Measurements from ENCODE around the gene IER5.

Gene IER5

GRCh38 chr1:181135815-181136737 lies 47.6 kb downstream of the IER5 start:
- DNase-seq = no peak

GRCh38 chr1:181136738-181137122 lies 48.2 kb downstream of the IER5 start:
- DNase-seq = no peak

- DNase-seq = no peak
Measured at GRCh38 chr1:181137217-181137743, 48.8 kb downstream of the IER5 start.

- no peak for DNase-seq
Measured at GRCh38 chr1:181139631-181140061, 51.1 kb downstream of the IER5 start.

- DNase-seq = peak; percentile 63
Measured at GRCh38 chr1:181140398-181140797, 51.9 kb downstream of the IER5 start.

GRCh38 chr1:181140891-181141290 lies 52.4 kb downstream of the IER5 start:
- DNase-seq = no peak

GRCh38 chr1:181141431-181141910 lies 53.0 kb downstream of the IER5 start:
- peak; percentile 86 for DNase-seq

All from activated CD4-positive, alpha-beta T cell treated with anti-CD3 and anti-CD28 coated beads, Interleukin-2, amount 50 U/mL, for 16 hours (primary cell).